H9 (cell line): ENCODE measurements around the gene BCAT1. TPM values are rescaled to one million over a fixed set of nuclear protein-coding genes. Genes with fewer than 3 reads are reported as not detected.

Experiments
- DNase-seq: peaks from one replicate; pipeline ENCODE4 v3.0.0-alpha.2; 2017
- H2AFZ ChIP-seq: one replicate; pipeline ENCODE4 v1.6.1; 2013; ENCODE audit warnings: mild to moderate bottlenecking, low read length, control low read depth, moderate library complexity
- H2AK5ac ChIP-seq: 2 replicates; pipeline ENCODE4 v1.6.1; 2013; ENCODE audit warnings: low read length, control low read depth, mixed read lengths; ENCODE audit not compliant: insufficient read length
- H2BK120ac ChIP-seq: one replicate; pipeline ENCODE4 v1.6.1; 2013; ENCODE audit warnings: low read depth, mild to moderate bottlenecking, low read length, control low read depth, inconsistent platforms; ENCODE audit not compliant: poor library complexity, severe bottlenecking
- H2BK12ac ChIP-seq: 2 replicates; pipeline ENCODE4 v1.6.1; 2013; ENCODE audit warnings: low read length, control low read depth, mixed read lengths, low read depth; ENCODE audit not compliant: insufficient read length
- H2BK15ac ChIP-seq: 2 replicates; pipeline ENCODE4 v1.6.1; 2013; ENCODE audit warnings: low read depth, low read length, control low read depth
- H2BK20ac ChIP-seq: one replicate; pipeline ENCODE4 v1.6.1; 2013; ENCODE audit warnings: low read depth, mild to moderate bottlenecking, low read length, control low read depth, inconsistent platforms; ENCODE audit not compliant: poor library complexity, severe bottlenecking
- H2BK5ac ChIP-seq: 2 replicates; pipeline ENCODE4 v1.6.1; 2013; ENCODE audit warnings: low read length, control low read depth, mixed read lengths; ENCODE audit not compliant: insufficient read length
- H3K14ac ChIP-seq: 2 replicates; pipeline ENCODE4 v1.6.1; 2013; ENCODE audit warnings: low read length, control low read depth; ENCODE audit not compliant: insufficient read depth
- H3K18ac ChIP-seq: 2 replicates; pipeline ENCODE4 v1.6.1; 2013; ENCODE audit warnings: low read depth, mild to moderate bottlenecking, mixed read lengths, low read length, control low read depth; ENCODE audit not compliant: insufficient read length
- H3K23ac ChIP-seq: 2 replicates; pipeline ENCODE4 v1.6.1; 2013; ENCODE audit warnings: low read length, control low read depth, mixed read lengths, low read depth; ENCODE audit not compliant: insufficient read length
- H3K23me2 ChIP-seq: 2 replicates; pipeline ENCODE4 v1.6.1; 2013; ENCODE audit warnings: low read depth, mild to moderate bottlenecking, mixed read lengths, low read length, control low read depth; ENCODE audit not compliant: insufficient read length, poor library complexity, severe bottlenecking
- H3K27ac ChIP-seq: 2 replicates; pipeline ENCODE4 v1.5.1; 2013; ENCODE audit warnings: low read length, control low read depth, mixed read lengths, low read depth; ENCODE audit not compliant: insufficient read length
- H3K27me3 ChIP-seq: 2 replicates; pipeline ENCODE4 v1.6.1; 2013; ENCODE audit warnings: low read length, control low read depth, inconsistent platforms; ENCODE audit not compliant: insufficient read depth
- H3K4ac ChIP-seq: 2 replicates; pipeline ENCODE4 v1.6.1; 2013; ENCODE audit warnings: low read depth, mild to moderate bottlenecking, control low read depth, inconsistent platforms, low read length, moderate library complexity
- H3K4me1 ChIP-seq: 2 replicates; pipeline ENCODE4 v1.6.1; 2013; ENCODE audit warnings: low read length, control low read depth, inconsistent platforms; ENCODE audit not compliant: insufficient read depth
- H3K4me2 ChIP-seq: 2 replicates; pipeline ENCODE4 v1.6.1; 2013; ENCODE audit warnings: low read length, control low read depth, mixed read lengths; ENCODE audit not compliant: insufficient read length, insufficient read depth
- H3K56ac ChIP-seq: 2 replicates; pipeline ENCODE4 v1.6.1; 2013; ENCODE audit warnings: low read depth, mild to moderate bottlenecking, mixed read lengths, low read length, control low read depth; ENCODE audit not compliant: insufficient read length
- H3K79me1 ChIP-seq: 2 replicates; pipeline ENCODE4 v1.6.1; 2013; ENCODE audit warnings: low read depth, mild to moderate bottlenecking, moderate library complexity, low read length, control low read depth, inconsistent platforms; ENCODE audit not compliant: insufficient read depth, poor library complexity, severe bottlenecking
- H3K79me2 ChIP-seq: 2 replicates; pipeline ENCODE4 v1.6.1; 2013; ENCODE audit warnings: low read length, control low read depth, inconsistent platforms; ENCODE audit not compliant: insufficient read depth
- H3K9ac ChIP-seq: 2 replicates; pipeline ENCODE4 v1.6.1; 2013; ENCODE audit warnings: low read length, control low read depth, mixed read lengths; ENCODE audit not compliant: insufficient read length; ENCODE audit errors: extremely low read depth
- H3K9me3 ChIP-seq: one replicate; pipeline ENCODE4 v1.6.1; 2013; ENCODE audit warnings: low read depth, low read length, inconsistent platforms; ENCODE audit not compliant: control insufficient read depth
- H3T11ph ChIP-seq: one replicate; pipeline ENCODE4 v1.6.1; 2013; ENCODE audit warnings: mild to moderate bottlenecking, low read length, control low read depth, inconsistent platforms
- H4K20me1 ChIP-seq: one replicate; pipeline ENCODE4 v1.6.1; 2013; ENCODE audit not compliant: control insufficient read depth, insufficient read length, insufficient read depth
- H4K5ac ChIP-seq: 2 replicates; pipeline ENCODE4 v1.6.1; 2013; ENCODE audit warnings: low read depth, mild to moderate bottlenecking, mixed read lengths, low read length, control low read depth; ENCODE audit not compliant: insufficient read length
- H4K8ac ChIP-seq: replicated peaks from 2 replicates; pipeline ENCODE4 v1.6.1; 2013; ENCODE audit warnings: low read length, control low read depth, mixed read lengths, low read depth; ENCODE audit not compliant: insufficient read length
- H4K91ac ChIP-seq: 2 replicates; pipeline ENCODE4 v1.6.1; 2013; ENCODE audit warnings: low read depth, mild to moderate bottlenecking, moderate library complexity, mixed read lengths, low read length, control low read depth; ENCODE audit not compliant: insufficient read length
- H3K27ac Mint-ChIP-seq, 3 experiments: 2 replicates in 2 of 3; 3 replicates in 1 of 3; pipeline ENCODE4 v1.8.0; 2020 to 2021; ENCODE audit warnings: mixed read lengths in 3 of 3, mild to moderate bottlenecking in 1 of 3, moderate library complexity in 1 of 3
- H3K27me3 Mint-ChIP-seq: 2 replicates; pipeline ENCODE4 v1.8.0; 2021; ENCODE audit warnings: low read depth, mild to moderate bottlenecking, moderate library complexity, mixed read lengths
- H3K36me3 Mint-ChIP-seq, 3 experiments: 2 replicates in 2 of 3; 3 replicates in 1 of 3; pipeline ENCODE4 v1.8.0; 2020 to 2021; ENCODE audit warnings: low read depth in 3 of 3, mixed read lengths in 3 of 3; ENCODE audit not compliant: insufficient read depth in 1 of 3
- H3K4me1 Mint-ChIP-seq, 2 experiments: 2 replicates each; pipeline ENCODE4 v1.8.0; 2020; ENCODE audit warnings: mixed read lengths in 2 of 2
- H3K4me3 Mint-ChIP-seq, 2 experiments: 2 replicates in 1 of 2; 3 replicates in 1 of 2; pipeline ENCODE4 v1.8.0; 2020 to 2021; ENCODE audit warnings: mild to moderate bottlenecking in 2 of 2, mixed read lengths in 2 of 2, moderate library complexity in 1 of 2
- H3K9me3 Mint-ChIP-seq, 2 experiments: 2 replicates in 1 of 2; 3 replicates in 1 of 2; pipeline ENCODE4 v1.8.0; 2020; ENCODE audit warnings: mild to moderate bottlenecking in 2 of 2, mixed read lengths in 2 of 2, moderate library complexity in 1 of 2
- WGBS: extraction: QIAGEN DNeasy Blood & Tissue Kit; methylation state at CpG from one replicate; pipeline ENCODE4 v1.1.7; 2013; ENCODE audit warnings: missing lambda C conversion rate, low lambda C conversion rate, mixed read lengths; ENCODE audit not compliant: insufficient read length; ENCODE audit errors: extremely low coverage; 5-methylcytosine and 5-hydroxymethylcytosine counted together
- total RNA-seq: library from RNA; stranded (reverse); gene quantifications from 2 replicates; pipeline ENCODE4 v1.2.1, GENCODE V29; 2021
- TF ChIP-seq, protein P1 (sequence below): fragments of 200-600 bp; sonication (generic); conservative IDR thresholded peaks from 3 replicates; pipeline ENCODE4 v1.8.0; 2021; ENCODE audit warnings: antibody characterized with exemption, mild to moderate bottlenecking

The BCAT1 gene
- total RNA-seq, 1 experiment from 2014 or later: 244 TPM

DNA sequence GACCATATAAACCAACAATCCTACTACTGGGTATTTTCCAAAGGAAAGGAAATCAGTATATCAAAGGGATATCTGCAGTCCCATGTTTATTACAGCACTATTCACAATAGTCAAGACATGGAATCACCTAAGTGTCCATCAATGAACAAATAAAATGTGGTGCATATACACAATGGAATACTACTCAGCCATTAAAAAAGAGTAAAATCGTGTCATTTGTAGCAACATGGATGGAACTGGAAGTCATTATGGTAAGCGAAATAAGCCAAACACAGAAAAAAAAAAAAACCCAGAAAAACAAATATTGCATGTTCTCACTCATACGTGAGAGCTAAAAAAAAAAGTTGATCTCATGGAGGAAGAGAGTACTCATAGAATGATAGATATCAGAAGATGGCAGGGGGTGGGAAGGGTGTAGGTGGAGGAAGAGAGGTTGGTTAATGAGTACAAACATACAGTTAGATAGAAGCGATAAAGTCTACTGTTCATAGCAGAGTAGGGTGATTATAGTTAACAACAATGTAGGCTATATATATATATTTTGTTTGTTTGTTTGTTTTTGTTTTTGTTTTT is 49.3 kb downstream of the BCAT1 start:
- Mint-ChIP-seq H3K9me3 (no peaks in the 10 kb centered on the region), H3K36me3 (peaks cover 17 to 36% (median 31%) of the 10 kb centered on the region in 3 experiments; a peak in 6 of 7 replicates), H3K27ac (peak overlapping the region in 2 of 3 experiments; percentile 19 to 40; a peak in 2 of 7 replicates), H3K4me3 (no peak overlapping the region), H3K4me1 (peaks cover 23 to 27% of the 10 kb centered on the region in 2 experiments), H3K27me3 (no peaks in the 10 kb centered on the region; the same call in 1 of the 2 replicates)
- Histone ChIP-seq H3K4ac (no peak overlapping the region), H4K5ac (no peak overlapping the region), H3K4me1 (0 out of 2 replicates have a peak, but pooled peaks cover 2% of the 10 kb centered on the region), H2AFZ (no peak overlapping the region), H3K18ac (no peak overlapping the region), H3K9me3 (no peaks in the 10 kb centered on the region), H2BK120ac (no peak overlapping the region), H3K23me2 (peaks cover 15% of the 10 kb centered on the region), H4K20me1 (no peaks in the 10 kb centered on the region), H3K79me1 (peaks cover 2% of the 10 kb centered on the region), H2BK20ac (no peak overlapping the region), H3K23ac (no peak overlapping the region), H3K14ac (no peak overlapping the region), H3T11ph (no peak overlapping the region), H3K27ac (no peak overlapping the region), H3K27me3 (no peaks in the 10 kb centered on the region), H2BK15ac (no peak overlapping the region), H2BK12ac (no peak overlapping the region), H2AK5ac (no peak overlapping the region), H4K8ac (no peak overlapping the region), H4K91ac (no peak overlapping the region), H3K56ac (no peak overlapping the region), H3K79me2 (peaks cover 2% of the 10 kb centered on the region; the same call in 1 of the 2 replicates), H3K4me2 (no peak overlapping the region), H3K9ac (no peak overlapping the region), H2BK5ac (no peak overlapping the region)
- WGBS: no CpG with 5 or more reads among the region's 4 CpGs
- DNase-seq: no peak
- TF ChIP-seq, protein P1, sequence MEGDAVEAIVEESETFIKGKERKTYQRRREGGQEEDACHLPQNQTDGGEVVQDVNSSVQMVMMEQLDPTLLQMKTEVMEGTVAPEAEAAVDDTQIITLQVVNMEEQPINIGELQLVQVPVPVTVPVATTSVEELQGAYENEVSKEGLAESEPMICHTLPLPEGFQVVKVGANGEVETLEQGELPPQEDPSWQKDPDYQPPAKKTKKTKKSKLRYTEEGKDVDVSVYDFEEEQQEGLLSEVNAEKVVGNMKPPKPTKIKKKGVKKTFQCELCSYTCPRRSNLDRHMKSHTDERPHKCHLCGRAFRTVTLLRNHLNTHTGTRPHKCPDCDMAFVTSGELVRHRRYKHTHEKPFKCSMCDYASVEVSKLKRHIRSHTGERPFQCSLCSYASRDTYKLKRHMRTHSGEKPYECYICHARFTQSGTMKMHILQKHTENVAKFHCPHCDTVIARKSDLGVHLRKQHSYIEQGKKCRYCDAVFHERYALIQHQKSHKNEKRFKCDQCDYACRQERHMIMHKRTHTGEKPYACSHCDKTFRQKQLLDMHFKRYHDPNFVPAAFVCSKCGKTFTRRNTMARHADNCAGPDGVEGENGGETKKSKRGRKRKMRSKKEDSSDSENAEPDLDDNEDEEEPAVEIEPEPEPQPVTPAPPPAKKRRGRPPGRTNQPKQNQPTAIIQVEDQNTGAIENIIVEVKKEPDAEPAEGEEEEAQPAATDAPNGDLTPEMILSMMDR: no peak
